OCI-LY3 (cell line): Measurements from ENCODE around the gene APBB2.

ENCODE experiments used
- H2AFZ ChIP-seq: fragments of 200-600, 300-600 bp; shearing (Covaris generic); 2 replicates; pipeline ENCODE4 v1.6.0; 2014; ENCODE audit warnings: antibody characterized with exemption, low read depth, low read length
- H3K27ac ChIP-seq: fragments of 200-600, 300-600 bp; sonication (generic); 2 replicates; pipeline ENCODE4 v1.5.1; 2014; ENCODE audit warnings: mild to moderate bottlenecking, low read length, moderate library complexity, mixed read lengths
- H3K27me3 ChIP-seq: fragments of 200-600, 300-600 bp; sonication (generic); 2 replicates; pipeline ENCODE4 v1.6.1; 2014; ENCODE audit warnings: low read depth, low read length, mixed read lengths
- H3K36me3 ChIP-seq: fragments of 200-600, 300-600 bp; sonication (generic); replicated peaks from 2 replicates; pipeline ENCODE3; 2014; ENCODE audit warnings: low read depth, low read length, mixed read lengths
- H3K4me1 ChIP-seq: fragments of 300-600, 200-600 bp; sonication (generic); 2 replicates; pipeline ENCODE4 v1.6.1; 2014; ENCODE audit warnings: low read length, mixed read lengths
- H3K4me2 ChIP-seq: fragments of 200-600, 300-600 bp; sonication (generic); 2 replicates; pipeline ENCODE4 v1.6.1; 2014; ENCODE audit warnings: low read length, mixed read lengths
- H3K4me3 ChIP-seq: fragments of 300-600, 200-600 bp; sonication (generic); 2 replicates; pipeline ENCODE4 v1.5.1; 2014; ENCODE audit warnings: antibody characterized with exemption, mild to moderate bottlenecking, low read length, moderate library complexity
- H3K79me2 ChIP-seq: fragments of 300-600, 200-600 bp; shearing (Covaris generic); 2 replicates; pipeline ENCODE4 v1.6.1; 2014; ENCODE audit warnings: mild to moderate bottlenecking, low read length, mixed read lengths
- H3K9ac ChIP-seq: fragments of 300-600, 200-600 bp; shearing (Covaris generic); 2 replicates; pipeline ENCODE4 v1.6.0; 2014; ENCODE audit warnings: mild to moderate bottlenecking, low read length, moderate library complexity
- H3K9me3 ChIP-seq: fragments of 200-600, 300-600 bp; shearing (Covaris generic); 2 replicates; pipeline ENCODE4 v1.6.1; 2014; ENCODE audit warnings: low read length, mixed read lengths; ENCODE audit not compliant: insufficient read depth
- H4K20me1 ChIP-seq: fragments of 200-600, 300-600 bp; sonication (generic); 2 replicates; pipeline ENCODE4 v1.6.1; 2016; ENCODE audit warnings: low read length, mixed read lengths; ENCODE audit not compliant: insufficient read depth
- EZH2phosphoT487 ChIP-seq: fragments of 200-600 bp; shearing (Covaris generic); IDR thresholded peaks from 2 replicates; pipeline ENCODE4 v1.6.1; 2018; ENCODE audit warnings: antibody characterized with exemption, mixed run types, low read depth
- TF ChIP-seq, protein P1 (sequence below): fragments of 200-600, 300-600 bp; sonication (generic); IDR thresholded peaks from 2 replicates; pipeline ENCODE4 v1.5.1; 2014; ENCODE audit warnings: antibody characterized with exemption, low read length, low read depth

The APBB2 gene

GRCh38 chr4:41213625-41214135, 662 bp downstream of the APBB2 start:
- Histone ChIP-seq H4K20me1 (no peaks in the 10 kb centered on the region), H3K27ac (no peak overlapping the region), H3K36me3 (no peaks in the 10 kb centered on the region), H3K4me3 (peak overlapping the region; percentile 79), H3K9me3 (no peaks in the 10 kb centered on the region), H2AFZ (peak overlapping the region; percentile 25; the same call in 1 of the 2 replicates), H3K79me2 (no peaks in the 10 kb centered on the region), H3K4me2 (peak overlapping the region; percentile 49), H3K27me3 (peaks cover 18% of the 10 kb centered on the region), H3K4me1 (peaks cover 12% of the 10 kb centered on the region), H3K9ac (peak overlapping the region; percentile 43; the same call in 1 of the 2 replicates)
- TF ChIP-seq, protein P1, sequence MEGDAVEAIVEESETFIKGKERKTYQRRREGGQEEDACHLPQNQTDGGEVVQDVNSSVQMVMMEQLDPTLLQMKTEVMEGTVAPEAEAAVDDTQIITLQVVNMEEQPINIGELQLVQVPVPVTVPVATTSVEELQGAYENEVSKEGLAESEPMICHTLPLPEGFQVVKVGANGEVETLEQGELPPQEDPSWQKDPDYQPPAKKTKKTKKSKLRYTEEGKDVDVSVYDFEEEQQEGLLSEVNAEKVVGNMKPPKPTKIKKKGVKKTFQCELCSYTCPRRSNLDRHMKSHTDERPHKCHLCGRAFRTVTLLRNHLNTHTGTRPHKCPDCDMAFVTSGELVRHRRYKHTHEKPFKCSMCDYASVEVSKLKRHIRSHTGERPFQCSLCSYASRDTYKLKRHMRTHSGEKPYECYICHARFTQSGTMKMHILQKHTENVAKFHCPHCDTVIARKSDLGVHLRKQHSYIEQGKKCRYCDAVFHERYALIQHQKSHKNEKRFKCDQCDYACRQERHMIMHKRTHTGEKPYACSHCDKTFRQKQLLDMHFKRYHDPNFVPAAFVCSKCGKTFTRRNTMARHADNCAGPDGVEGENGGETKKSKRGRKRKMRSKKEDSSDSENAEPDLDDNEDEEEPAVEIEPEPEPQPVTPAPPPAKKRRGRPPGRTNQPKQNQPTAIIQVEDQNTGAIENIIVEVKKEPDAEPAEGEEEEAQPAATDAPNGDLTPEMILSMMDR, result no peak
- TF ChIP-seq EZH2phosphoT487, result no peak

DNA sequence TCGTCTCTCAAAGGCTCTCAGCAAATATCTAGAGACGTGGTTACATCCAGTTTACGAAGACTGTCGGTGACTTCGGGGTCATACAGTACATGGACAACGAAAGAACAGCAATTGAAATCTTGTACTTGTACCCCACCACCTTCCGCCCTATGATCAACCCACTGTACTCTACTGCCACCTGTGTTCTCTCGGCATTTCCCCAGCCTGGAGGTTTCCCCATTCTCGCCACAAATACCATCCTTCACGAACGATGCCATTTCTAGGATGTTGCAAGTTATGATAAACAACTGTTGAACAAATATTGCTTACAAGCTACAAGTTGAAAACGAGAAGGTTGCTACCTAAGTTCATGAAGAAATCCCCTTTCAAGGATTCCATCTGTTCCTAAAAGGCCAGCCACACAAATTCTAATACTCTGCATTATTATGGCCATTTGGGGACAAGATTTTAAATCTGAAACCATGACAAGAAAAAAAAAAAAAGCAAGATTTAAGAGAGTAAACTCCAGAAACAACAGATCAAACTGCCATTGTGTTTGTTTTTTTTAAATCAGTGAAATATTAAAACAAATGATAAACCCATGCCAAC, 1.6 kb downstream of the APBB2 start:
- Histone ChIP-seq H3K4me2 (peak overlapping the region; percentile 37; the same call in 1 of the 2 replicates), H3K36me3 (no peaks in the 10 kb centered on the region), H3K9ac (no peak overlapping the region), H3K27me3 (peaks cover 18% of the 10 kb centered on the region), H3K4me3 (no peak overlapping the region), H3K79me2 (no peaks in the 10 kb centered on the region), H3K4me1 (peaks cover 9% of the 10 kb centered on the region), H3K27ac (no peak overlapping the region), H2AFZ (no peak overlapping the region), H4K20me1 (no peaks in the 10 kb centered on the region), H3K9me3 (no peaks in the 10 kb centered on the region)
- no peak for TF ChIP-seq EZH2phosphoT487
- TF ChIP-seq, protein P1, result peak; percentile 56

DNA sequence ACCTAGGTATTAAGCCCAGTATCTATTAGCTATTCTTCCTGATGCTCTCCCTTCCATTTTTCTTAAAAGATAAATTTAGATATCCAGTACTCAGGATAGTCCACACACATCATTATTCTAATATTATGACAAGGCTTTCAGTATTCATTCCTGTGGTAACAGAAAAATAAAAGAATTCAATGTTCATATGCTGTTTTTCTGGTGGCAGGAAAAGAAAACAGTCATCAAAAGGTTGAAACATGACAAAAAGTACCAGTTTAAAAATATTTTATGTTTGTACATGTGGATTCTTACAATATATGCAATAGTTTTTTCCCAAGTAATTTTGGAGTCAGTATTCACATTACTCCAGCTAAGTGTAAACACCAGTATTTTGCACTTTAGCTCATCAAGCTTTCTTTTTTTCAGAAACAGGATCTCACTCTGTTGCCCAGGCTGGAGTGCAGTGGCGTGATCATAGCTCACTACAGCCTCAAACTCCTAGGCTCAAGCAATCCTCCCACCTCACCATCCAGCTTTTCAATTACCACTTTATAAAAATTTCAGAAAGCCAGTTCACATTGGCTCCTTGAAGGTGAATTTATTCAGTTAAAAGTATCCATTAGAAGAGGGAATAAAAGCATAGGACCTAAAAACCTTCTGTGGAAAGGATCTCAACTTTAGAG, 2.3 kb downstream of the APBB2 start:
- Histone ChIP-seq H3K27me3 (peaks cover 18% of the 10 kb centered on the region), H3K4me2 (peak overlapping the region; percentile 37; the same call in 1 of the 2 replicates), H3K9me3 (no peaks in the 10 kb centered on the region), H3K27ac (no peak overlapping the region), H3K4me3 (no peak overlapping the region), H3K9ac (no peak overlapping the region), H3K79me2 (no peaks in the 10 kb centered on the region), H3K36me3 (no peaks in the 10 kb centered on the region), H3K4me1 (peaks cover 9% of the 10 kb centered on the region), H4K20me1 (no peaks in the 10 kb centered on the region), H2AFZ (no peak overlapping the region)
- TF ChIP-seq, protein P1, result no peak
- TF ChIP-seq EZH2phosphoT487, result no peak

DNA sequence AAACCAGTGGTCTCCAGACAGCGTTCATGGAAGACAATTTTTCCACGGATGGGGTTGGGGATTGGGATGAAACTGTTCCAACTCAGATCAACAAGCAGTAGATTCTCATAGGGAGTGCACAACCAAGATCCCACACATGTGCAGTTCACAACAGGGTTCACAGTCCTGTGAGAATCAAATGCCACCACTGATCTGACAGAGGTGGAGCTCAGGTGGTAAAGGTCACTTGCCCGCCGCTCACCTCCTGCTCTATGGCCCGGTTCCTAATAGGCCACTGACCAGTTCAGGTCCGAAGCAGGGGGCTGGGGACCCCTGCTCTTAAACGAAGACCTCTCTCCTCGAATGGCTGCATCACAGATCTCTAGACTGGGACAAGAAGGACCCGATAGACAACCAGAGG, 4.4 kb downstream of the APBB2 start:
- H3K79me2 ChIP-seq, result no peaks in the 10 kb centered on the region
- no peak overlapping the region for H3K4me3 ChIP-seq

More for the DNA sequence above, 4.4 kb downstream of the APBB2 start:
- TF ChIP-seq, protein P1, result no peak
- no peak for TF ChIP-seq EZH2phosphoT487
- H3K9ac ChIP-seq, result no peak overlapping the region
- no peak overlapping the region for H3K27ac ChIP-seq
- H2AFZ ChIP-seq, result no peak overlapping the region
- H3K27me3 ChIP-seq, result peaks cover 18% of the 10 kb centered on the region
- no peaks in the 10 kb centered on the region for H3K36me3 ChIP-seq
- peaks cover 7% of the 10 kb centered on the region for H3K4me1 ChIP-seq
- H3K4me2 ChIP-seq, result no peak overlapping the region
- no peaks in the 10 kb centered on the region for H3K9me3 ChIP-seq
- no peaks in the 10 kb centered on the region for H4K20me1 ChIP-seq
